Mesenchymal stem cell (in vitro differentiated cells and primary cell): ENCODE results near the gene RRP9.

ENCODE experiments used
- DNase-seq: peaks from one replicate; pipeline ENCODE4 v3.0.0-alpha.2; 2013
- H2AFZ ChIP-seq: one replicate; pipeline ENCODE4 v1.6.1; 2013; ENCODE audit warnings: low read depth, mild to moderate bottlenecking, control low read depth, inconsistent platforms, low read length, moderate library complexity
- H2AK5ac ChIP-seq: 2 replicates; pipeline ENCODE4 v1.6.1; 2013; ENCODE audit warnings: low read length, moderate library complexity, mild to moderate bottlenecking, inconsistent platforms; ENCODE audit not compliant: severe bottlenecking
- H2BK120ac ChIP-seq: one replicate; pipeline ENCODE4 v1.6.1; 2013; ENCODE audit warnings: low read depth, mild to moderate bottlenecking, inconsistent platforms, low read length, moderate library complexity
- H2BK12ac ChIP-seq, 2 experiments: one replicate each; pipeline ENCODE4 v1.6.1; 2013; ENCODE audit warnings: inconsistent platforms in 2 of 2, low read length in 2 of 2, mild to moderate bottlenecking in 2 of 2, moderate library complexity in 2 of 2, control low read depth in 1 of 2
- H2BK15ac ChIP-seq: one replicate; pipeline ENCODE4 v1.6.1; 2013; ENCODE audit warnings: mild to moderate bottlenecking, low read depth, inconsistent platforms; ENCODE audit not compliant: poor library complexity, severe bottlenecking
- H2BK5ac ChIP-seq: 2 replicates; pipeline ENCODE4 v1.6.1; 2013; ENCODE audit warnings: low read depth, mild to moderate bottlenecking, low read length, control low read depth, inconsistent platforms; ENCODE audit not compliant: poor library complexity, severe bottlenecking
- H3K14ac ChIP-seq, 2 experiments: one replicate each; pipeline ENCODE4 v1.6.1; 2013; ENCODE audit warnings: inconsistent platforms in 2 of 2, low read length in 2 of 2, control low read depth in 1 of 2, mild to moderate bottlenecking in 1 of 2, moderate library complexity in 1 of 2
- H3K18ac ChIP-seq, 2 experiments: one replicate each; pipeline ENCODE4 v1.6.1; 2013; ENCODE audit warnings: inconsistent platforms in 2 of 2, low read length in 2 of 2, control low read depth in 1 of 2, low read depth in 1 of 2, mild to moderate bottlenecking in 1 of 2
- H3K23ac ChIP-seq, 2 experiments: one replicate each; pipeline ENCODE4 v1.6.1; 2013; ENCODE audit warnings: inconsistent platforms in 2 of 2, low read length in 2 of 2, mild to moderate bottlenecking in 2 of 2, moderate library complexity in 2 of 2, control low read depth in 1 of 2
- H3K27ac ChIP-seq: 2 replicates; pipeline ENCODE4 v1.5.1; 2013; ENCODE audit warnings: mild to moderate bottlenecking, moderate library complexity, low read length, control low read depth, inconsistent platforms; ENCODE audit not compliant: poor library complexity, severe bottlenecking
- H3K27me3 ChIP-seq, 2 experiments: 2 replicates each; pipeline versions ENCODE4 v1.6.1 to v1.7.0; 2013; ENCODE audit warnings: low read length in 2 of 2, mild to moderate bottlenecking in 2 of 2, moderate library complexity in 2 of 2, control low read depth in 1 of 2, inconsistent platforms in 1 of 2; ENCODE audit not compliant: control insufficient read depth in 1 of 2, insufficient read depth in 1 of 2
- H3K36me3 ChIP-seq, 2 experiments: 2 replicates each; pipeline versions ENCODE4 v1.6.1 to v1.7.0; 2013; ENCODE audit warnings: low read length in 2 of 2, control low read depth in 1 of 2, inconsistent platforms in 1 of 2, low read depth in 1 of 2, mild to moderate bottlenecking in 1 of 2; ENCODE audit not compliant: insufficient read depth in 2 of 2, control insufficient read depth in 1 of 2
- H3K4ac ChIP-seq, 2 experiments: one replicate each; pipeline ENCODE4 v1.6.1; 2013; ENCODE audit warnings: inconsistent platforms in 2 of 2, low read length in 2 of 2, mild to moderate bottlenecking in 2 of 2, moderate library complexity in 2 of 2, control low read depth in 1 of 2, low read depth in 1 of 2
- H3K4me1 ChIP-seq: 2 replicates; pipeline ENCODE4 v1.6.1; 2013; ENCODE audit warnings: low read depth, low read length, control low read depth; ENCODE audit not compliant: control insufficient read depth, insufficient read depth
- H3K4me2 ChIP-seq: 2 replicates; pipeline ENCODE4 v1.6.1; 2013; ENCODE audit warnings: low read length, mild to moderate bottlenecking, inconsistent platforms; ENCODE audit not compliant: poor library complexity, severe bottlenecking
- H3K4me3 ChIP-seq, 2 experiments: 2 replicates each; pipeline versions ENCODE4 v1.5.1 to v1.7.0; 2013; ENCODE audit warnings: low read length in 2 of 2, mild to moderate bottlenecking in 2 of 2, control low read depth in 1 of 2, low read depth in 1 of 2; ENCODE audit not compliant: insufficient read depth in 1 of 2
- H3K79me1 ChIP-seq: replicated peaks from 2 replicates; pipeline ENCODE4 v1.6.1; 2013; ENCODE audit warnings: mild to moderate bottlenecking, control low read depth, low read length, inconsistent platforms; ENCODE audit not compliant: poor library complexity, severe bottlenecking
- H3K9ac ChIP-seq: 2 replicates; pipeline ENCODE4 v1.7.0; 2013; ENCODE audit warnings: mild to moderate bottlenecking, low read length, moderate library complexity
- H3K9me3 ChIP-seq: 2 replicates; pipeline ENCODE4 v1.7.0; 2013; ENCODE audit warnings: mild to moderate bottlenecking, low read length; ENCODE audit not compliant: control insufficient read depth
- H4K8ac ChIP-seq: one replicate; pipeline ENCODE4 v1.6.1; 2013; ENCODE audit warnings: inconsistent platforms, mild to moderate bottlenecking, low read length, moderate library complexity
- H4K91ac ChIP-seq: one replicate; pipeline ENCODE4 v1.6.1; 2013; ENCODE audit warnings: mild to moderate bottlenecking, low read length, inconsistent platforms
- WGBS: methylation state at CpG from one replicate; pipeline ENCODE4 v1.1.7; 2013; ENCODE audit warnings: mixed read lengths; 5-methylcytosine and 5-hydroxymethylcytosine counted together

RRP9 gene

DNA sequence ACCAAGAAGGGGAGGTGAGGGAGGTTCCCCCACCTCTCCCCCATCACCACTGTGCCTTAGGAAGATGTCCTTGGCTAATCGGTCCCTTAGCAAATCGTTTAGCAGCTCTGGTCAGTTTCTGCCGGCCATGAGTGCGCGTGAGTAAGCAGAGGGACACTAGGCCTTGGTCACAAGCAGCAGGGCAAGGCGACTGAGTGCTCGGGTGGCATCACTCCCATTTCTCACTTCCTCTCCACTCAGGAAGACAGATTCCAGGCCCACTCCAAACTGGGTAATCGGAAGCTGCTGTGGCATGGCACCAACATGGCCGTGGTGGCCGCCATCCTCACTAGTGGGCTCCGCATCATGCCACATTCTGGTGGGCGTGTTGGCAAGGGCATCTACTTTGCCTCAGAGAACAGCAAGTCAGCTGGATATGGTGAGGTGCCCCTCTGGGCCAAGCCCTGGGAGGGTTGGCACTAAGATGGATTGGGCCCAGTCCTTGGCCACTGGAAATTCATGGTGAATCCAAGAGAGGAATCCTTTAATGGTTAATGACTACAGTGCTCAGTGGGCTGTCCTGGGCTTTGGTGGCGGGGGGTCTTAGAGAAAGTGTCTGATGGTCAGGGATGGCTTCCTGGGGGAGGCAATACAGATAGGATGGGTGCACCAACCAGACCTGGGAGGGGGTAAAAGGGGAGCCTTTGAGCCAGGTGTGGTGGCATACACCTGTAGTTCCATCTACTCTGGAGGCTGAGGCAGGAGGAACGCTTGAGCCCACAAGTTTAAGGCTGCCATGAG lies 4.4 kb upstream of the RRP9 start:
- no peak overlapping the region for H3K4ac ChIP-seq
- peaks cover 16% of the 10 kb centered on the region for H3K4me1 ChIP-seq
- H3K18ac ChIP-seq: no peak overlapping the region
- H3K27ac ChIP-seq: no peak overlapping the region
- no peak overlapping the region for H2BK5ac ChIP-seq
- H3K36me3 ChIP-seq: peaks cover 47 to 68% of the 10 kb centered on the region in 2 experiments
- WGBS: 91% methylated on average over 14 of the region's 14 CpGs
- no peaks in the 10 kb centered on the region for H3K9me3 ChIP-seq
- H3K9ac ChIP-seq: no peak overlapping the region
- no peak for DNase-seq
- H2BK120ac ChIP-seq: no peak overlapping the region
- no peak overlapping the region for H3K4me2 ChIP-seq
- no peak overlapping the region for H2BK15ac ChIP-seq
- H3K23ac ChIP-seq: no peak overlapping the region
- H3K79me1 ChIP-seq: peaks cover 5% of the 10 kb centered on the region
- H4K8ac ChIP-seq: no peak overlapping the region
- H2BK12ac ChIP-seq: no peak overlapping the region
- no peak overlapping the region for H2AK5ac ChIP-seq
- H3K27me3 ChIP-seq: no peaks in the 10 kb centered on the region
- no peak overlapping the region for H2AFZ ChIP-seq
- no peak overlapping the region for H3K14ac ChIP-seq
- no peak overlapping the region for H4K91ac ChIP-seq
- H3K4me3 ChIP-seq: no peak overlapping the region

- H3K27me3 ChIP-seq: no peaks in the 10 kb centered on the region
- WGBS: 87% methylated on average over 18 of the region's 18 CpGs
Observed at GRCh38 chr3:51945031-51945840, 3.5 kb upstream of the RRP9 start.

DNA sequence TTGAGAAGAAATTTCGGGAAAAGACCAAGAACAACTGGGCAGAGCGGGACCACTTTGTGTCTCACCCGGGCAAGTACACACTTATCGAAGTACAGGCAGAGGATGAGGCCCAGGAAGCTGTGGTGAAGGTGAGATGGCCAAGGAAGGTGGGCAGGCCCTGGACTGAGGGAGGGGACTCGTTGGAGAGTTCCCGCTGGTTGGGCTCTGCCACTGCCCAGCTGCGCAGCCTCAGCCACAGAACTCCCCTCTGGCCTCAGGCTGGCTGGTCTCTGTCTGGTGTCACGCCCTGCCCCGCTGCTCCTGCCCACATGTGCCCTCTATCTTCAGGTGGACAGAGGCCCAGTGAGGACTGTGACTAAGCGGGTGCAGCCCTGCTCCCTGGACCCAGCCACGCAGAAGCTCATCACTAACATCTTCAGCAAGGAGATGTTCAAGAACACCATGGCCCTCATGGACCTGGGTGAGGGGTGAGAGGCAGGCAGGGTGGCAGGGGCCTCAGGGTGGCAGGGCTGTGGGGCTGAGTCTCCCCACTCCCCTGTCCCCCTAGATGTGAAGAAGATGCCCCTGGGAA lies 2.8 kb upstream of the RRP9 start:
- Histone ChIP-seq H4K91ac (peak overlapping the region; percentile 1), H3K23ac (peak overlapping the region in 1 of 2 experiments; percentile 65), H2BK12ac (no peak overlapping the region), H3K4me2 (no peak overlapping the region), H2BK5ac (no peak overlapping the region), H3K14ac (no peak overlapping the region), H3K4me1 (peaks cover 22% of the 10 kb centered on the region), H3K18ac (no peak overlapping the region), H2AK5ac (no peak overlapping the region), H2AFZ (no peak overlapping the region), H4K8ac (no peak overlapping the region), H3K27ac (no peak overlapping the region), H3K9me3 (no peaks in the 10 kb centered on the region), H3K9ac (no peak overlapping the region), H3K4ac (no peak overlapping the region), H3K79me1 (peaks cover 11% of the 10 kb centered on the region), H2BK15ac (no peak overlapping the region), H3K36me3 (peaks cover 47 to 56% of the 10 kb centered on the region in 2 experiments), H3K27me3 (no peaks in the 10 kb centered on the region), H3K4me3 (no peak overlapping the region), H2BK120ac (no peak overlapping the region)
- WGBS: 95% methylated on average over 10 of the region's 11 CpGs
- DNase-seq: no peak

More at GRCh38 chr3:51945031-51945840, 3.5 kb upstream of the RRP9 start:
- no peak overlapping the region for H4K91ac ChIP-seq
- H3K9ac ChIP-seq: no peak overlapping the region
- no peak overlapping the region for H2AK5ac ChIP-seq
- H3K23ac ChIP-seq: no peak overlapping the region
- no peak overlapping the region for H2BK12ac ChIP-seq
- no peak overlapping the region for H3K4ac ChIP-seq
- peaks cover 47 to 63% of the 10 kb centered on the region in 2 experiments for H3K36me3 ChIP-seq
- no peak overlapping the region for H2AFZ ChIP-seq
- H3K79me1 ChIP-seq: peaks cover 9% of the 10 kb centered on the region
- no peak overlapping the region for H4K8ac ChIP-seq
- peaks cover 22% of the 10 kb centered on the region for H3K4me1 ChIP-seq
- H3K27ac ChIP-seq: no peak overlapping the region
- H3K4me3 ChIP-seq: no peak overlapping the region
- H2BK15ac ChIP-seq: no peak overlapping the region
- no peaks in the 10 kb centered on the region for H3K9me3 ChIP-seq
- no peak overlapping the region for H3K18ac ChIP-seq
- no peak overlapping the region for H3K4me2 ChIP-seq
- no peak for DNase-seq
- H3K14ac ChIP-seq: no peak overlapping the region
- H2BK120ac ChIP-seq: no peak overlapping the region
- no peak overlapping the region for H2BK5ac ChIP-seq
